ENCODE results near the gene CLN6. TPM values are rescaled to one million over a fixed set of nuclear protein-coding genes. Genes with fewer than 3 reads are reported as not detected.
"Not testable (repeated sequence)": the region's sequence is repeated elsewhere in the genome, so short reads cannot be mapped to it uniquely, and the experiment has no call there.

Gene CLN6
- total RNA-seq, 2 donors from 2014 or later, result 38.0 to 55.1 TPM

GRCh38 chr15:68192804-68193486 lies 36.6 kb downstream of the CLN6 start:
- no peaks in the 10 kb centered on the region for H3K9me3 Mint-ChIP-seq
- peaks cover 0 to 6% of the 10 kb centered on the region in 2 donors for H3K36me3 Mint-ChIP-seq
- peak overlapping the region; percentile 23 to 50 for H3K27ac Mint-ChIP-seq
- DNase-seq (ENCODE audit: low spot score in 2 of 2) (no peak), ATAC-seq (peak in 1 of 2 donors; percentile 14)

- Mint-ChIP-seq H3K27ac (peak overlapping the region in 1 of 2 donors; percentile 59), H3K36me3 (peaks cover 6% of the 10 kb centered on the region in 2 donors), H3K9me3 (no peaks in the 10 kb centered on the region)
- DNase-seq (ENCODE audit: low spot score in 2 of 2) (no peak), ATAC-seq (peak in 1 of 2 donors; percentile 17)
Measured at GRCh38 chr15:68192117-68192516, 37.4 kb downstream of the CLN6 start.

GRCh38 chr15:68191555-68191954 lies 38.0 kb downstream of the CLN6 start:
- ATAC-seq (no peak), DNase-seq (ENCODE audit: low spot score in 2 of 2) (no peak)
- Mint-ChIP-seq H3K27ac (no peak overlapping the region), H3K36me3 (peaks cover 6% of the 10 kb centered on the region in 2 donors), H3K9me3 (no peaks in the 10 kb centered on the region)

GRCh38 chr15:68190048-68190447 lies 39.5 kb downstream of the CLN6 start:
- ATAC-seq (no peak), DNase-seq (ENCODE audit: low spot score in 2 of 2) (no peak)
- H3K27ac Mint-ChIP-seq, result no peak overlapping the region
- no peaks in the 10 kb centered on the region for H3K9me3 Mint-ChIP-seq
- peaks cover 6 to 11% of the 10 kb centered on the region in 2 donors for H3K36me3 Mint-ChIP-seq

GRCh38 chr15:68188647-68189046 lies 40.9 kb downstream of the CLN6 start:
- ATAC-seq (no peak), DNase-seq (ENCODE audit: low spot score in 2 of 2) (no peak)
- Mint-ChIP-seq H3K27ac (peak overlapping the region in 1 of 2 donors; percentile 2), H3K36me3 (peaks cover 13 to 16% of the 10 kb centered on the region in 2 donors), H3K9me3 (no peaks in the 10 kb centered on the region)

- peak overlapping the region in 1 of 2 donors; percentile 92 for H3K27ac Mint-ChIP-seq
- H3K36me3 Mint-ChIP-seq, result peaks cover 13 to 26% of the 10 kb centered on the region in 2 donors
- H3K9me3 Mint-ChIP-seq, result no peaks in the 10 kb centered on the region
- DNase-seq (ENCODE audit: low spot score in 2 of 2) (no peak), ATAC-seq (peak in 1 of 2 donors; percentile 22)
Measured at GRCh38 chr15:68187559-68187958, 42.0 kb downstream of the CLN6 start.

- DNase-seq (ENCODE audit: low spot score in 2 of 2) (no peak), ATAC-seq (peak in 1 of 2 donors; percentile 35)
- Mint-ChIP-seq H3K27ac (peak overlapping the region in 1 of 2 donors; percentile 92), H3K36me3 (peaks cover 13 to 26% of the 10 kb centered on the region in 2 donors), H3K9me3 (no peaks in the 10 kb centered on the region)
Measured at GRCh38 chr15:68186671-68187397, 42.7 kb downstream of the CLN6 start.

GRCh38 chr15:68184616-68185480 lies 44.7 kb downstream of the CLN6 start:
- Mint-ChIP-seq H3K36me3 (peaks cover 13 to 29% of the 10 kb centered on the region in 2 donors), H3K27ac (peak overlapping the region in 1 of 2 donors; percentile 63), H3K9me3 (no peaks in the 10 kb centered on the region)
- DNase-seq (ENCODE audit: low spot score in 2 of 2) (no peak), ATAC-seq (no peak)

GRCh38 chr15:68183616-68184315 lies 45.8 kb downstream of the CLN6 start:
- H3K27ac Mint-ChIP-seq, result peak overlapping the region in 1 of 2 donors; percentile 65
- peaks cover 13 to 31% of the 10 kb centered on the region in 2 donors for H3K36me3 Mint-ChIP-seq
- ATAC-seq (no peak), DNase-seq (ENCODE audit: low spot score in 2 of 2) (no peak)
- no peaks in the 10 kb centered on the region for H3K9me3 Mint-ChIP-seq

- peak overlapping the region in 1 of 2 donors; percentile 70 for H3K27ac Mint-ChIP-seq
- H3K36me3 Mint-ChIP-seq, result peaks cover 0 to 23% of the 10 kb centered on the region in 2 donors
- ATAC-seq, result no peak
Measured at GRCh38 chr15:68177742-68178141, 51.8 kb downstream of the CLN6 start.

GRCh38 chr15:68176601-68177000 lies 52.9 kb downstream of the CLN6 start:
- DNase-seq (ENCODE audit: low spot score in 2 of 2), result no peak
- Mint-ChIP-seq H3K27ac (no peak overlapping the region), H3K9me3 (no peaks in the 10 kb centered on the region), H3K36me3 (peaks cover 0 to 20% of the 10 kb centered on the region in 2 donors)
- no peak for ATAC-seq

More at GRCh38 chr15:68177742-68178141, 51.8 kb downstream of the CLN6 start:
- no peaks in the 10 kb centered on the region for H3K9me3 Mint-ChIP-seq
- DNase-seq (ENCODE audit: low spot score in 2 of 2), result no peak

- H3K9me3 Mint-ChIP-seq, result no peaks in the 10 kb centered on the region
- DNase-seq (ENCODE audit: low spot score in 2 of 2) (no peak), ATAC-seq (no peak)
- H3K36me3 Mint-ChIP-seq, result peaks cover 0 to 20% of the 10 kb centered on the region in 2 donors
- H3K27ac Mint-ChIP-seq, result no peak overlapping the region
Measured at GRCh38 chr15:68175526-68175925, 54.0 kb downstream of the CLN6 start.

- no peak for ATAC-seq
- Mint-ChIP-seq H3K9me3 (no peaks in the 10 kb centered on the region), H3K27ac (no peak overlapping the region), H3K36me3 (peaks cover 0 to 13% of the 10 kb centered on the region in 2 donors)
- DNase-seq (ENCODE audit: low spot score in 2 of 2), result no peak
Measured at GRCh38 chr15:68173119-68173518, 56.4 kb downstream of the CLN6 start.

GRCh38 chr15:68172037-68172436 lies 57.5 kb downstream of the CLN6 start:
- not testable (repeated sequence) for DNase-seq (ENCODE audit: low spot score in 2 of 2); H3K27ac Mint-ChIP-seq; ATAC-seq; H3K36me3 Mint-ChIP-seq; H3K9me3 Mint-ChIP-seq

- H3K36me3 Mint-ChIP-seq, result peaks cover 0 to 6% of the 10 kb centered on the region in 2 donors
- no peaks in the 10 kb centered on the region for H3K9me3 Mint-ChIP-seq
- ATAC-seq, result no peak
- DNase-seq (ENCODE audit: low spot score in 2 of 2), result no peak
- H3K27ac Mint-ChIP-seq, result no peak overlapping the region
Measured at GRCh38 chr15:68166847-68167246, 62.7 kb downstream of the CLN6 start.

- H3K27ac Mint-ChIP-seq, result no peak overlapping the region
- DNase-seq (ENCODE audit: low spot score in 2 of 2) (no peak), ATAC-seq (no peak)
- no peaks in the 10 kb centered on the region for H3K9me3 Mint-ChIP-seq
- H3K36me3 Mint-ChIP-seq, result peaks cover 13 to 22% of the 10 kb centered on the region in 2 donors
Measured at GRCh38 chr15:68163191-68163590, 66.3 kb downstream of the CLN6 start.

All from activated naive CD4-positive, alpha-beta T cell treated with anti-CD3 and anti-CD28 coated beads, Interleukin-2, amount 50 U/mL, for 72 hours (primary cell).